GM12878 (cell line): ENCODE results near the gene GTF2F2. TPM values are rescaled to one million over a fixed set of nuclear protein-coding genes. Genes with fewer than 3 reads are reported as not detected.

ENCODE experiments used
- ATAC-seq: fragments of 200-7000 bp; cut with Tn5 transposase; 3 replicates; pipeline ENCODE4 v1.9.1; 2020; ENCODE audit warnings: mild to moderate bottlenecking, moderate library complexity
- BruUV-seq: library from RNA; stranded (reverse); fragments of 400-500 nt; replicated peaks from 2 replicates; lab custom pipeline; 2021; lab: Mats Ljungman, UMichigan
- CTCF ChIA-PET: fragments of 300-600 bp; sonication (Branson Sonifier 250); formaldehyde crosslinking; extraction: SDS; loops from one replicate; lab custom pipeline; 2021; ENCODE audit warnings: inconsistent platforms; lab: Yijun Ruan, JAX
- POLR2A ChIA-PET: fragments of 350-600 bp; formaldehyde crosslinking; extraction: SDS; loops from one replicate; lab custom pipeline; 2021; ENCODE audit warnings: inconsistent platforms; lab: Charles Lee
- RAD21 ChIA-PET: fragments of 300-600 bp; sonication (Branson Sonifier 250); formaldehyde crosslinking; loops from one replicate; lab custom pipeline; 2023; ENCODE audit warnings: antibody characterized with exemption; ENCODE audit not compliant: unreplicated experiment; lab: Charles Lee
- SMC1A ChIA-PET: fragments of 300-600 bp; sonication (Branson Sonifier 250); formaldehyde crosslinking; loops from one replicate; lab custom pipeline; 2023; ENCODE audit not compliant: unreplicated experiment, uncharacterized antibody; lab: Charles Lee
- DNase-seq: peaks from one replicate; pipeline ENCODE4 v3.0.0-alpha.2; 2011; ENCODE audit warnings: low read depth, low spot score
- FAIRE-seq: peaks from 3 replicates; lab custom pipeline; 2011; peaks lifted over from hg19 to GRCh38; lab: Jason Lieb, UNC
- H2AFZ ChIP-seq: 2 replicates; pipeline ENCODE4 v1.6.0; 2011; ENCODE audit warnings: low read depth, low read length, control low read depth; ENCODE audit not compliant: control insufficient read depth
- H3K27ac ChIP-seq: 2 replicates; pipeline ENCODE4 v1.5.1; 2011; ENCODE audit warnings: control low read depth; ENCODE audit not compliant: control insufficient read depth, insufficient read depth
- H3K27me3 ChIP-seq, 2 experiments: replicated peaks in 1 of 2; 2 replicates each; pipeline versions ENCODE4 v1.6.0 to v1.6.1; 2011; ENCODE audit warnings: low read length in 1 of 2; ENCODE audit not compliant: control insufficient read depth in 2 of 2, insufficient read depth in 2 of 2
- H3K36me3 ChIP-seq, 2 experiments: 2 replicates each; pipeline ENCODE4 v1.5.1; 2011; ENCODE audit warnings: low read length in 1 of 2; ENCODE audit not compliant: control insufficient read depth in 2 of 2, insufficient read depth in 2 of 2
- H3K4me1 ChIP-seq: 2 replicates; pipeline ENCODE4 v1.6.1; 2011; ENCODE audit warnings: mild to moderate bottlenecking, low read length, moderate library complexity, mixed read lengths; ENCODE audit not compliant: control insufficient read depth, insufficient read depth
- H3K4me2 ChIP-seq: 2 replicates; pipeline ENCODE4 v1.6.0; 2011; ENCODE audit warnings: control low read depth; ENCODE audit not compliant: control insufficient read depth, insufficient read depth
- H3K4me3 ChIP-seq: fragments of 200-600 bp; sonication (generic); 2 replicates; pipeline ENCODE4 v1.5.1; 2016
- H3K79me2 ChIP-seq: 2 replicates; pipeline ENCODE4 v1.6.0; 2011; ENCODE audit warnings: low read length; ENCODE audit not compliant: control insufficient read depth, insufficient read depth
- H3K9ac ChIP-seq: 2 replicates; pipeline ENCODE4 v1.8.0; 2011; ENCODE audit warnings: low read length, control low read depth, mixed read lengths; ENCODE audit not compliant: control insufficient read depth, insufficient read depth
- H3K9me3 ChIP-seq: replicated peaks from 3 replicates; pipeline ENCODE4 v1.5.1; 2011; ENCODE audit warnings: mild to moderate bottlenecking, low read length; ENCODE audit not compliant: control insufficient read depth, insufficient read depth
- H4K20me1 ChIP-seq: 2 replicates; pipeline ENCODE4 v1.6.0; 2011; ENCODE audit not compliant: control insufficient read depth, insufficient read depth
- DPF2 ChIP-seq: fragments of 450-650 bp; IDR thresholded peaks from 2 replicates; pipeline ENCODE4 v1.6.1; 2017; ENCODE audit warnings: mild to moderate bottlenecking
- EED ChIP-seq: sonication (generic); IDR thresholded peaks from 2 replicates; pipeline ENCODE4 v1.6.1; 2016; ENCODE audit warnings: antibody characterized with exemption, low read depth
- EP300 ChIP-seq, 2 experiments: fragments of 150-350 bp in 1 of 2; IDR thresholded peaks; 2 replicates each; pipeline ENCODE4 v1.6.1; 2011 to 2012; ENCODE audit warnings: low read depth in 2 of 2, low read length in 2 of 2, borderline replicate concordance in 1 of 2, improper control_type of control experiment in 1 of 2, inconsistent platforms in 1 of 2; ENCODE audit not compliant: control insufficient read depth in 1 of 2
- KDM1A ChIP-seq: fragments of 200-600 bp; sonication (generic); IDR thresholded peaks from 2 replicates; pipeline ENCODE4 v1.6.1; 2016; ENCODE audit warnings: borderline replicate concordance
- MAX ChIP-seq: IDR thresholded peaks from 2 replicates; pipeline ENCODE4 v1.6.1; 2012; ENCODE audit warnings: low read depth, low read length, improper control_type of control experiment
- NFIC ChIP-seq: IDR thresholded peaks from 2 replicates; pipeline ENCODE4 v1.6.1; 2012; ENCODE audit warnings: low read depth, mild to moderate bottlenecking, inconsistent platforms, low read length, moderate library complexity
- NFXL1 ChIP-seq: fragments of 450-650 bp; IDR thresholded peaks from 2 replicates; pipeline ENCODE4 v1.6.1; 2017; ENCODE audit warnings: antibody characterized with exemption, mild to moderate bottlenecking, borderline replicate concordance
- NRF1 ChIP-seq: conservative IDR thresholded peaks from 2 replicates; pipeline ENCODE4 v1.6.1; 2011; ENCODE audit warnings: mild to moderate bottlenecking, low read depth, low read length, improper control_type of control experiment
- POLR2AphosphoS2 ChIP-seq: IDR thresholded peaks from 2 replicates; pipeline ENCODE4 v1.6.1; 2011; ENCODE audit warnings: low read depth, mild to moderate bottlenecking, low read length, improper control_type of control experiment, moderate library complexity
- POLR2AphosphoS5 ChIP-seq: IDR thresholded peaks from 2 replicates; pipeline ENCODE4 v1.6.1; 2011; ENCODE audit warnings: mild to moderate bottlenecking, low read length, inconsistent platforms
- RAD51 ChIP-seq: fragments of 450-650 bp; IDR thresholded peaks from 2 replicates; pipeline ENCODE4 v1.6.1; 2016; ENCODE audit warnings: moderate library complexity, mild to moderate bottlenecking, inconsistent platforms
- RELA ChIP-seq: fragments of 450-650 bp; IDR thresholded peaks from 2 replicates; pipeline ENCODE4 v1.8.0; 2014; ENCODE audit warnings: borderline replicate concordance; ENCODE audit not compliant: partially characterized antibody
- RUNX3 ChIP-seq: IDR thresholded peaks from 2 replicates; pipeline ENCODE4 v1.6.1; 2012; ENCODE audit warnings: low read length, inconsistent platforms
- SIX5 ChIP-seq: IDR thresholded peaks from 2 replicates; pipeline ENCODE4 v1.6.1; 2011; ENCODE audit warnings: mild to moderate bottlenecking, low read depth, low read length, moderate library complexity; ENCODE audit not compliant: severe bottlenecking
- SREBF1 ChIP-seq: IDR thresholded peaks from 2 replicates; pipeline ENCODE4 v1.6.1; 2012; ENCODE audit warnings: mild to moderate bottlenecking, low read length
- ZSCAN29 ChIP-seq: fragments of 450-650 bp; IDR thresholded peaks from 2 replicates; pipeline ENCODE4 v1.6.1; 2017; ENCODE audit warnings: mild to moderate bottlenecking, moderate library complexity
- WGBS: methylation state at CpG from one replicate; pipeline ENCODE4 v1.1.6; 2016; ENCODE audit warnings: low lambda C conversion rate; ENCODE audit not compliant: insufficient replicate concordance, insufficient coverage; ENCODE audit errors: missing lambda C conversion rate; 5-methylcytosine and 5-hydroxymethylcytosine counted together
- in situ Hi-C: fragments of 300-500 bp; cut with MboI; formaldehyde crosslinking; loops from 9 replicates; pipeline ENCODE4 v1.14.3; 2018; ENCODE audit warnings: mixed read lengths
- intact Hi-C: fragments of 100-400 bp; cut with micrococcal nuclease; formaldehyde crosslinking; loops from one replicate; pipeline ENCODE4 v1.14.2; 2022; ENCODE audit not compliant: unreplicated experiment
- polyA plus RNA-seq, 11 experiments: library from polyadenylated mRNA; depleted of rRNA in 4 of 11; unstranded in 6 of 11; stranded (reverse) in 5 of 11; fragments of >200 nt; fragmentation: Nextera tagmentation in 4 of 11; fragmentation: Illumina TruSeq in 1 of 11; extraction: Ambion mirVana in 4 of 11; extraction: Trizol in 1 of 11; gene quantifications; 1 replicate in 1 of 11; 2 replicates in 10 of 11; pipeline versions ENCODE4 v1.2.1 to v1.2.3, GENCODE V29; 2011 to 2016; ENCODE audit warnings: inconsistent platforms in 2 of 11, missing spikeins in 2 of 11, low read depth in 1 of 11
- total RNA-seq, 4 experiments: library from RNA; depleted of rRNA in 3 of 4; stranded (reverse); fragments of >200 nt in 3 of 4; fragmentation: Illumina TruSeq in 1 of 4; extraction: Trizol in 1 of 4; gene quantifications; 2 replicates each; pipeline versions ENCODE4 v1.2.1 to v1.2.3, GENCODE V29; 2013 to 2021
- TF ChIP-seq, protein P1 (sequence below): fragments of 150-350 bp; IDR thresholded peaks from 2 replicates; pipeline ENCODE4 v1.6.1; 2016; ENCODE audit warnings: low read depth, low read length
- TF ChIP-seq, protein P2 (sequence below): IDR thresholded peaks from 2 replicates; pipeline ENCODE4 v1.6.1; 2011; ENCODE audit warnings: borderline replicate concordance, low read depth, mild to moderate bottlenecking, moderate library complexity, mixed read lengths, low read length; ENCODE audit not compliant: insufficient read depth; ENCODE audit errors: extremely low read length

Gene GTF2F2
- total and polyA plus RNA-seq, 10 of the 15 experiments (the other 5 are each of a cell fraction or from before 2014, with no cell fraction given), result 14.5 to 30.8 (median 22.6) TPM

DNA sequence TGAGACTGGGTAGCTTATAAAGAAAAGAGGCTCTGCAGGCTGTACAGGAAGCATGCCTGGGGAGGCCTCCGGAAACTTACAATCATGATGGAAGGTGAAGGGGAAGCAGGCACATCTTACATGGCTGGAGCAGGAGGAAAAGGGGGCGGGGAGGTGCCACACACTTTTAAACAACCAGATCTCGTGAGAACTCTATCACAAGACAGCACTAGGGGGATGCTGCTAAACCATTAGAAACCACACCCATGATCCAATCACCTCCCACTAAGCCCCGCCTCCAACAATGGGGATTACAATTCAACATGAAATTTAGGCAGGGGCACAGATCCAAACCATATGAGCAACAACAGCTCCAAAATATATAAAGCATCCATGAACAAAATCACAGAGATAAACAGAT, 46.5 kb upstream of the GTF2F2 start:
- RAD21 ChIA-PET, result no interaction called here
- in situ Hi-C loops (no loop called here), intact Hi-C loops (no loop called here)
- Histone ChIP-seq H2AFZ (no peak overlapping the region), H3K79me2 (no peaks in the 10 kb centered on the region), H3K9me3 (no peaks in the 10 kb centered on the region), H3K9ac (no peak overlapping the region), H4K20me1 (no peaks in the 10 kb centered on the region), H3K27ac (no peak overlapping the region), H3K4me1 (no peaks in the 10 kb centered on the region), H3K4me3 (no peak overlapping the region), H3K4me2 (no peak overlapping the region), H3K27me3 (no peaks in the 10 kb centered on the region), H3K36me3 (no peaks in the 10 kb centered on the region)
- no TSS peak for BruUV-seq
- 33% methylated on average over 4 of the region's 4 CpGs for WGBS
- ATAC-seq, result no peak
- no peak for FAIRE-seq
- no peak for DNase-seq
- POLR2A ChIA-PET, result no interaction called here
- CTCF ChIA-PET, result no interaction called here
- no peak for TF ChIP-seq SIX5
- TF ChIP-seq NRF1, result no peak
- no peak for TF ChIP-seq ZSCAN29
- TF ChIP-seq, protein P1, sequence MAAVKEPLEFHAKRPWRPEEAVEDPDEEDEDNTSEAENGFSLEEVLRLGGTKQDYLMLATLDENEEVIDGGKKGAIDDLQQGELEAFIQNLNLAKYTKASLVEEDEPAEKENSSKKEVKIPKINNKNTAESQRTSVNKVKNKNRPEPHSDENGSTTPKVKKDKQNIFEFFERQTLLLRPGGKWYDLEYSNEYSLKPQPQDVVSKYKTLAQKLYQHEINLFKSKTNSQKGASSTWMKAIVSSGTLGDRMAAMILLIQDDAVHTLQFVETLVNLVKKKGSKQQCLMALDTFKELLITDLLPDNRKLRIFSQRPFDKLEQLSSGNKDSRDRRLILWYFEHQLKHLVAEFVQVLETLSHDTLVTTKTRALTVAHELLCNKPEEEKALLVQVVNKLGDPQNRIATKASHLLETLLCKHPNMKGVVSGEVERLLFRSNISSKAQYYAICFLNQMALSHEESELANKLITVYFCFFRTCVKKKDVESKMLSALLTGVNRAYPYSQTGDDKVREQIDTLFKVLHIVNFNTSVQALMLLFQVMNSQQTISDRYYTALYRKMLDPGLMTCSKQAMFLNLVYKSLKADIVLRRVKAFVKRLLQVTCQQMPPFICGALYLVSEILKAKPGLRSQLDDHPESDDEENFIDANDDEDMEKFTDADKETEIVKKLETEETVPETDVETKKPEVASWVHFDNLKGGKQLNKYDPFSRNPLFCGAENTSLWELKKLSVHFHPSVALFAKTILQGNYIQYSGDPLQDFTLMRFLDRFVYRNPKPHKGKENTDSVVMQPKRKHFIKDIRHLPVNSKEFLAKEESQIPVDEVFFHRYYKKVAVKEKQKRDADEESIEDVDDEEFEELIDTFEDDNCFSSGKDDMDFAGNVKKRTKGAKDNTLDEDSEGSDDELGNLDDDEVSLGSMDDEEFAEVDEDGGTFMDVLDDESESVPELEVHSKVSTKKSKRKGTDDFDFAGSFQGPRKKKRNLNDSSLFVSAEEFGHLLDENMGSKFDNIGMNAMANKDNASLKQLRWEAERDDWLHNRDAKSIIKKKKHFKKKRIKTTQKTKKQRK, result no peak
- no peak for TF ChIP-seq MAX
- TF ChIP-seq RELA, result no peak
- TF ChIP-seq NFXL1, result no peak
- TF ChIP-seq POLR2AphosphoS2, result no peak
- TF ChIP-seq EED, result no peak
- TF ChIP-seq POLR2AphosphoS5, result no peak
- TF ChIP-seq RAD51, result no peak
- no peak for TF ChIP-seq EP300 (IDR thresholded peaks at IDR 0.05; ENCODE audit: borderline replicate concordance in 1 of 2, control insufficient read depth in 1 of 2, low read depth in 2 of 2, low read length in 2 of 2)
- TF ChIP-seq, protein P2, sequence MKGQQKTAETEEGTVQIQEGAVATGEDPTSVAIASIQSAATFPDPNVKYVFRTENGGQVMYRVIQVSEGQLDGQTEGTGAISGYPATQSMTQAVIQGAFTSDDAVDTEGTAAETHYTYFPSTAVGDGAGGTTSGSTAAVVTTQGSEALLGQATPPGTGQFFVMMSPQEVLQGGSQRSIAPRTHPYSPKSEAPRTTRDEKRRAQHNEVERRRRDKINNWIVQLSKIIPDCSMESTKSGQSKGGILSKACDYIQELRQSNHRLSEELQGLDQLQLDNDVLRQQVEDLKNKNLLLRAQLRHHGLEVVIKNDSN, result no peak
- TF ChIP-seq DPF2, result no peak
- TF ChIP-seq SREBF1, result no peak
- no peak for TF ChIP-seq KDM1A
- no peak for TF ChIP-seq RUNX3
- no peak for TF ChIP-seq NFIC
- SMC1A ChIA-PET, result no interaction called here
